GM19324 (cell line): Measurements from ENCODE around the gene TENT5C.

Experiments used
- ATAC-seq: cut with Tn5 transposase; IDR thresholded peaks from one replicate; pipeline ENCODE4 v1.9.1; 2021; ENCODE audit warnings: mild to moderate bottlenecking, moderate library complexity; ENCODE audit not compliant: unreplicated experiment, low FRiP score

The TENT5C gene

DNA sequence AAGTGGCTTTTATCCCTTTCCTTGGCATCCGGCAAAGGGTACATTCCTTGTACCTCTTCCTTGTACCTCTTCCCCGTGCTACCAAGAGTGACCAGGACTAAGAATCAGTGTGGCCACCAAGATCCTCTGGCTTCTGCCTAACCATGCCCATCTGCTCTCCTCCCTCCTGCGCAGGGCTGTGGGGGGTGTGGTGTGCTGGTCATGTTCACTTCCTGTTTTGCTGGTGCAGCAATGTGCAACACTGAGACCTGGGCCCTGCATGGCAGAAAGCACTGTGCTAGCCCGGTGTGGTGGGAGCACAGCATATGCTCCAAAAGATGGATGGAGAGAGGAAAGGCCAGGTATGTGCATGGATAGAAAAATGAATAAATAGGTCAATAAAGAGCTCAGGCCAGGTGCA, 33.3 kb upstream of the TENT5C start:
- ATAC-seq, result peak; percentile 52

DNA sequence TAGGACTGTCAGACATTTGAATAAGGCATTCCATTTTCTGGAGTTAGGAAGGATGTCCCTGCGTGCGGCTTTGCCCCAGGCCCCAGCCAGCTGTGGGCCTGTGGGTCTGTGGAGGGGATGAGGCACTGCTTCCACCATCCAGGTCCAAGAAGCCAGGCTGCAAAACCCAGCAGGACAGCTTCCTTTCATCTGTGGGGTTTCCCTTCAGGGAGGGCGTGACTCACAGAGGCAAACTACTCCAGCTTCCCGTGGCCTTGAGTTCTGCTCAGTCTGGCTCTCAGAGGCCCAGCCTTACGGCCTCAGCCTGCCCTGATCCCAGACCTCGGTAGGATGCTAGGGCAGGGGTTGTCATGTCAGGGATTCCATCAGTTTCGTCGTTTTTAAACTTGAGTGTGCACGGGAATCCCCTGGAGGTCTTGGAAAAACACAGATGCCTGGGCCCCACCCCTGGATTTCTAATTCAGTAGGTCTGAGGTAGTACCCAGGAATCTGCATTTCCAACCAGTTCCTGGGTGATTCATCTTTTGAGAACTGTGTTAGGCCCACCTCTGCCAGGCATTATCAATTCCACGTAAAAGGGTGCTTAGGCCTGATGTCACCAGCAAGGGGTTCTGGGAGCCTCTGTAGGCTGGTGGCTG, 32.3 kb upstream of the TENT5C start:
- no peak for ATAC-seq

DNA sequence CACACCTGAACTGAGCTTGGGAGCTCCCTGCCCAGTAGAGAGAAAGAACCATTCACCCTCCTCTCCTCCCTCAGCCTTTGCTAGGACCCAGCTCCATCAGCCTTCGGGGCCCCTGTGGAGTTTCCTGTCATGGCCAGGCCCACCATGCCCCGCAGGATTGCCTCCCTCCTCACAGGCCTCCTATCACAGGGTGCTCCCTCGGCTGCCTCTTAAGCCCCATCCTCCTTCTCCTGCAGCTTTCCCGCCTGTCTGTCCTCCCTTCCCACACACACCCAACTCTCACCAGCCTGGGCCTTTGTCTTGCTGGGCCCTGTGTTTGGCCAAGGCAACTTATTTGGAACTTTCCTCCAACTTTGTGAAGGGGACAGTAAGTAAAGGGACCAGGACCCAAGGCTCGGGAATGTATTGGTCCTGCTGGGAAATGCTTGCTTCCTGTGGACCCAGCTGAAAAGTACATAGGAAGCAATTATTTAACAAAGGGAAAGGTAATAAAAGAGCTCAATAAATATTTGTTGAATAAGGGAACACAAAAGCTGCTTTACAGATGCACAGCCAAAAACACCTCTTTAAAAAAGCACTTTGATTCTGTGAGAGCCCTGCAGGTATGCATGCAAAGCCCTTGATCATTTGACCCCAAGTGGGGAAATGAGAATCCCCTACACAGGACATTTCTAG, 31.6 kb upstream of the TENT5C start:
- no peak for ATAC-seq

GRCh38 chr1:117575586-117576225, 30.1 kb upstream of the TENT5C start:
- no peak for ATAC-seq

DNA sequence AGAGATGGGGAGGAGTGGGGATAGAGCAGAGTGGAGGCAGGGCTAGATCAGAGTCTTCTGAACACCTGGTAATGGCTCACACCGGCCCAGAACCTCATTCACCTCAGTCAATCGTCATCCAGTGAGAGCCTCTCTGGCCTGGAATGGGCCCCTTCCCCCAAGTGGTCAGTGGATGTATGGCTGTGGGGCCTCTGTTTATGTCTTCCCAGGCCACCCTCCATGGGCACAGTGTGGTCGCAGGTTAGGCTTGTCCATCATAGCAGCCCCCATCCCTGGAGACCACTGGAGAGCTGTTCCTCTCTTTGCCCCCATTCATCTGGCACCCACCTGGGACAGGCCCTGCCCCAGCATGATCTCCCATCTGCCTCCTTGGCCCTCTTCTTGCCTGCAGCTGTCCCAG, 29.6 kb upstream of the TENT5C start:
- ATAC-seq, result no peak

DNA sequence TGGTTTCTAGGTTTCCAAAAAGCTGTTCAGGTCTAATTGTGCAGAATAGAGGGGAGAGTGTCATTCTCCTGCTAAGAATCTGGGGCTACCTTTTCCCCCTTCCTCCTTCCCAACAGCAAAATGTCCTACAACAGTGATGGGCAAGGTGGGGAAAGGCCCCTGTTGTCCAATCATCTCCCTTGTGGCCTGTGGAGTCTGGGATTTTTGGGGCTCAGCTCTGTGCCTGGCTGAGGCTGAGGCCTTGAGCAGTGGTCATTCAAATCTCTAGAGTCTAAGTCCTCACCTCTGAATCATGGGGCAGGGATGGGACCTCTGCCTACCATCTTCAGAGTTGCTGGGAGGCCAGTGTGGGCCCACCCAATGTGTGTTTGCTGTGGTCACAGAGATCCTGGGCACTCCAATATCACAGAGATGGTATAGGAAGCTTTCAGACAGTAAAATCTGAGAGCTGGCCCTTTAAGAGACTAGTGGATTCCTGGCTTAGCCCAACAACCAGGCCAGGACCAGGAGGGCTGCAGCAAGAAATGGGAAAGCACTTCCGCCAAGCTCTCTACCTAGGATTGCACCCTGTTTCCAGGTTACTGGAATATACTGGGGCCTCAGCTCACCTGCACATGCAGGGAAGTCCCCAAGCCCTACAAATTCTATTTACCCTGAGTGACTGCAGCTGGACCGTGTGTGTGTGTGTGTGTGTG, 28.5 kb upstream of the TENT5C start:
- no peak for ATAC-seq

DNA sequence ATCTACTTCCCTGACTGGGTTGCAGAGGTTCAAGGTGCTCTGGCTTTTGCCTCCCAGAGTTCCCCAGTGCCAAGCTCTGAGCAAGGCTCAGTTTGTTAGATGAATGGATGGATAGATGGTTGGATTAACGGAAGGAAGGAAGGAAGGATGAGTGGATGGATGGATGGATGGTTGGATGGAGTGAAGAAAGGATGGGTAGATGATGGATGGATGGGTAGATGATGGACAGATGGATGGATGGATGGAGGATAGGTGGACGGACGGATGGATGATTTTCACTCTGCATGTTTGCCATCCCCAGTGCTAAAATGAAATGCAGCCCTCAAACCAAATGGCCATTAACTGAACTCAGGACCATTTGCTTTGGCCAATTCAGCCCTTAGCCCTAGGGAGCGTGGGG, 27.4 kb upstream of the TENT5C start:
- ATAC-seq, result no peak

DNA sequence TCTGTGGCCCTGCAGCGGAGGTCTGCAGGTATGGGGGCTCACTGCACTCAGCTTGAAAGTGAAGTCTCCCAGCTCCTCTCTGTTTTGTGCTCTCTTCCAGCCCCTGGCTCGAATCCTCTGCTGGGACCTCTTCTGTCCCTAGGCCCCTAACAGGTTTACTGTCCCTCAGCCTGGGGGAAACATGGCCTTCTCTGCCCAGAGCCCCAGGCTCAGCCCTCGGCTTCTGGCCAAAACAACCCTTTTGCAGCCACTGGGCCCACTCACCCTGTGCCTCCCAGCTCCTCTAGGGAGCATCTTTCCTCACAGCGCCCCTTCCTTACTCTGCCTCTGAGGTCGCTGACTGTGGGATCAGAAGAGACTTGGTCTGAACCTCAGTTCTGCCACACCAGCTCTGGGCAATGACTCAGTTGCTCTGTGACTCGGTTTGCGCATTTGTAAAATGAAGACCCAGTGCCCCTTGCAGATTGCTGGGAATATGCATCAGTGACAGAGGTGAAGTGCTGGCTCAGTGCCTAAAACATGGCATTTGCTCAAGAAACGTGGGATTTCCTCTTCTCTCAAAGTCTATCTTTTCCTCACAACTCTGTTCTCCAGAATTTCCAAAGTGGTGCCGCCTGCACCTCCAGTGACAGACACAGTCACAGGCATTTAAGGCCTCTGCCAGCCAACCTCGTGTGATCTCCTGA, 26.5 kb upstream of the TENT5C start:
- ATAC-seq, result no peak

DNA sequence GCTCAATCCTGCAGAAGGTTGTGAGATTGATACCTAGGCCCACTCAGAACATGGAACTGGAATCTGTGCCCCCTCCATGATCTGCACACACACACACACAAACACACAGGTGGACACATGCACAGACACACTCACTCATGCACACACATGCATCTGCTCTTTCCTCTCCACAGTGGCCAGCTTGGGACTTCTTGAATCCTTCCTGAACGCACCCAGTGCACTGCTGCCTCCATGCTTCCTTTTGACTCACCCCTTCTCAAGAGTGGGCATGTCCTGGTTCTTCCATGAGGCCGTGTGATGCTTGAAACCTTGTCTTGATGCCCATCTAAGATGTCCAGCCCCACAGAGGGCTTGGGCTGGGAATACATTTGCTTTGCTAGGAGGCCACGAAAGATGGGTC, 25.4 kb upstream of the TENT5C start:
- no peak for ATAC-seq

DNA sequence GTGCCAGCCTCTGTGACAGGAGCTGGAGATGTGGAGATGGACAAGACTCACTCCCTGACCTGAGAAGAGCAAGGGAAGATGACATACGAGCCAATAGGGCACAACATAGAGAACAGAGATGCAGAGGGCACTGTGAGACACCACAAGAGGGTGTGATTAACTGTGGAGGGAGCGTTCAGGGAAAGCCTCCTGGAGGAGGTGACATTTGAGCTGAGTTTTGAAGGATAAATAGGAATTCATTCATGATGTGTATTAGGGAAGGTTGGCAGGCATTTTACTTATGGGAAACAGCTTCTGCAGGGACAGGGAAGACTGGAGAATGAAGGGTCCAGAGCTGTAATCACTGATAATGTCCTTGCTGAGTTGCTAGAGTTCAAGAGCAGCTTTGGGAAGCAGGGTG, 25.0 kb upstream of the TENT5C start:
- ATAC-seq, result no peak

GRCh38 chr1:117581391-117581943, 24.4 kb upstream of the TENT5C start:
- no peak for ATAC-seq

- ATAC-seq, result no peak
Measured at GRCh38 chr1:117582451-117582850, 23.4 kb upstream of the TENT5C start.

DNA sequence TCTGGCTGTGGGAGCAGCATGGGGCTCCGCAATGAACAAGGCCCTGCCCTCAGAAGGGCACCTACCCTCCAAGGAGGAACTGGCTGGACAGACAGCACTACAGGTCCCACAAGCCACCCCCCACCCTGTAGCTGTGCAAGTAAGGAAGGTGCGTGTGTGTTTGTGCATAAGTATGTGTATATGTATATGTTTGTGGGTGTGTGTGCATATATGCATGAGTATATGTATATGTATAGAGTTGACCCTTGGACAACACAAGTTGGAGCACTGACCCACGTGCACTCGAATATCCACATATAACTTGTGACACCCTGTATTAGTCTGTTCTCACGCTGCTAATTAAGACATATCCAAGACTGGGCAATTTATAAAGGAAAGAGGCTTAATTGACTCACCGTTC, 22.6 kb upstream of the TENT5C start:
- ATAC-seq, result no peak

DNA sequence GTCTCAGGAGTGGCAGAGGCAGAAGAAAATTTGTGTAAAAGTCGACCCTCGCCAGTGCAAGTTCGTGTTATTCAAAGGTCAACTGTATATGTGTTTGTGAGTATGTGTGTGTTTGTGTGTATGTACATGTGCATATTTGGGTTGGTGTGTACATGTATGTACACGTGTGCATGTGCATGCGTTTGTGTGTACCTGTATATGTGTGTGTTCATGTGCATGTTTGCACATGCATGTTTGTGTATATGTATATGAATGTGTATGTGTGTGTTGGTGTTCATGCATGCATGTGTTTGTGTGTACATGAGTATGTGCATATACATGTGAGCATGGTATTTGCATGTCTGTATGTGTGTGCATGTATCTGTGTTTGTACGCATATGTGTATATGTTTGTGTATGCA, 21.7 kb upstream of the TENT5C start:
- ATAC-seq, result no peak

- ATAC-seq, result no peak
Measured at GRCh38 chr1:117585086-117585485, 20.8 kb upstream of the TENT5C start.

DNA sequence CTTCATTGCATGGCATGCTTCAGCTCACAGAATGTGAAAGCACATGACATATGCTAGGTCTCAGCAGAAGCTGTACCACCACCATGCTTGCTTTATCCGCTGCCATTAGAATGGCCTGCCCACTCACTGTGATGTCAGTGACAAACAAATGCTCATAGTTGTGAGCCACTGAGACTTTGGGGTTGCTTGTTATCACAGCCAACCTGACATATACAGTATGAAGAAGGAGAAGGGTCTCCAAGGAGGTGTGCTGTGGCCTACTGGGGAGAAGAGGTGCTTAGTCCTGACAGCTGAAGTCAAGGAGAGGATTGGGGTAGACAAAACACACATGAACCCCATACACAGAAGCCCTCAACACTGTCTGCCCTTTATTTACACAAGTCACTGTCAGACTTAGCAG, 19.5 kb upstream of the TENT5C start:
- no peak for ATAC-seq

DNA sequence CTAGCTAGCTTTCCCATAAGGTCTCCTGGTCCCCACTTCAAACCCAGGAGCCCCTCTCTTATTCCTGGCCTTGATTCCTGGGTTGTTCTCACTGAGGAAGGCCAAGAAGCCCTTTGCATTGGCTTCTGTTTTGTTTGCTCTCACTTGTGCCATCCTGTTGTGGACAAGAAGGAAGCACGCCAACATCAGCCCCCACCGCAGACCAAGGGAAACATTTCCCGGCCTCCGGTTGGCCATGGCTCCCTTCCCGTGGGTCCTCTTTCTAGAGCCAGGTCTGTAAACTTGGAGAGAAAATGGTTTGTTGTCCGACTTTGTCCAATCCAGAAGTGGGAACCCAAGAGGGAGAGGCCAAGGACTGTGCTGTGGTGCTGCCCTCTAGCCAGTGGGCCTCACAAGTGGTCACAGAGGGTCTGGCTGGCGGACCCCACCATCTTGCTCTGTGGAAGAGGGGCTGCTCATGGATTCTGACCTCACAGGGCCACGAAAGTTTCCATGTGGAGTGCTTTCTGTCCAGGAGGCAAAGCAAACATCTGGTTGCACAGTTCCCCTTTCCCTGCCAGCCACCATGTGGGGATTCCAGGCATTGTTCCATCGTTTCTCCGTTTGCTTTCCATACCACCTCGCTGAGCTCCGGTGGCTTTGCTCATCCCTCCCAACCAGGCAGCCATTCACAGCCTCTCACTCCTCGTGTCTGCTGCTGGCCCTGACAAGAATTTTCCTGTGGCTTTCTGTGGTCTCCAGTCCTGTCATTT, 18.9 kb upstream of the TENT5C start:
- no peak for ATAC-seq

DNA sequence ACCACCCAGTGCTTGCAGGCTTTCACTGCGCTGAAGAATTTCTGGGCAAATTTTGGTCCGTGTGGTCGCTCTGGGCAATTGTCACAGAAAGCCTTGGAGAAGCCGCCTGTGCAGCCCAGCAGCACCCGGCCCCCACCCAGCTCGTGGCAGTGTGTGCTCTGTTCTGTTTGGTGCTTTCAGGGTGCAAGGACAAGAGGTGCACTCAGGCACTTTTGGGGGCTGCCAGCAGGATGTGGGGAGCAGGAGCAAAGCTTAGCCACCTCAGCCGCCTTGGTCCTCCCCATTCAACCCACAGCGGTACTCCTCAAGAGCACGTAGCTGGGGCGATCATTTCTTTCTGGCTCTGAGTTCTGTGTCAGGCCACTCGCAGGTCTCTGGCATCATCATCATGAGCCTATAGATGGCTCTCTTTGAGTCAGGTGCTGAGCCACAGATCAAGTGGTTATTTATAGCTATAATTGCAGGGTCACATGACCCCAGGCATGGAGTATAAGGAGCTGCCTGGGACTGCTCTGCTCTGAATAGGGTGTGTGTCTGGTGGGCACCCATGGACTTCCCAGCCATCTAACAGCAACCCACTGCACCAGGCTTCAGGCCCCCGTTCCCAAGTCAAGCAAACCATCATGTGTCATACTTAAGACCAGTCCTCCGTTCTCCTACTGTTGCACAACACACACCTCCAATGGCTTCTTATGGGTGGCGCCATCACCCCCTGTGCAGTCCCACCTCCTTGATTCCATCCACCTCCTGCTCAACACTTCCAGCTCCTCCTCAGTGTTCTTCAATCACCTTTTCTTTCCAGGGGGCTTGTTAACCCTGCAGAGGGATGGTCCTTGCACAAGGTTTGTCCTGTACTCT, 18.1 kb upstream of the TENT5C start:
- ATAC-seq, result no peak

- no peak for ATAC-seq
Measured at GRCh38 chr1:117589544-117589943, 16.3 kb upstream of the TENT5C start.
